ENCODE data around the gene WHRN.

DNA sequence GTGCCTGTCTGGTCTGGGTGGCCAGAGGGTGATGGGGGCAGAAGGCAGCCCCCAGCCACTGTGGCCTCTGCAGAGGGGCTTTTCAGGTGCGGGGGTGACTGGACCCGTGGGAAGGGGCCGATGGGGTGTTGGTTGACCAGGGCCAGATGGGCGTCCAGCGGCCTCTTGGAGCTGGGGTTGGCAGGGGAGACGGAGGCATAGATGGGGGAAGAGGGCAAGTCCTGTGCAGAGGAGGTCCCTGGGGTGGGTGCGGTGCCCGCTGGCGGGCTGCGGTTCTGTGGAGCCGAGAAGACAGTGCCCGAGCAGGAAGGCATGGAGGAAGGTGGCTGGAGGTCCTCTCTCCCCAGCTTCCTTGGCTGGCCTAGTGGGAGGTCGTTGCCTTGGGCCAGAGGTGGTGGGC is 98.8 kb downstream of the WHRN start:
- TF ChIP-seq, protein P1, sequence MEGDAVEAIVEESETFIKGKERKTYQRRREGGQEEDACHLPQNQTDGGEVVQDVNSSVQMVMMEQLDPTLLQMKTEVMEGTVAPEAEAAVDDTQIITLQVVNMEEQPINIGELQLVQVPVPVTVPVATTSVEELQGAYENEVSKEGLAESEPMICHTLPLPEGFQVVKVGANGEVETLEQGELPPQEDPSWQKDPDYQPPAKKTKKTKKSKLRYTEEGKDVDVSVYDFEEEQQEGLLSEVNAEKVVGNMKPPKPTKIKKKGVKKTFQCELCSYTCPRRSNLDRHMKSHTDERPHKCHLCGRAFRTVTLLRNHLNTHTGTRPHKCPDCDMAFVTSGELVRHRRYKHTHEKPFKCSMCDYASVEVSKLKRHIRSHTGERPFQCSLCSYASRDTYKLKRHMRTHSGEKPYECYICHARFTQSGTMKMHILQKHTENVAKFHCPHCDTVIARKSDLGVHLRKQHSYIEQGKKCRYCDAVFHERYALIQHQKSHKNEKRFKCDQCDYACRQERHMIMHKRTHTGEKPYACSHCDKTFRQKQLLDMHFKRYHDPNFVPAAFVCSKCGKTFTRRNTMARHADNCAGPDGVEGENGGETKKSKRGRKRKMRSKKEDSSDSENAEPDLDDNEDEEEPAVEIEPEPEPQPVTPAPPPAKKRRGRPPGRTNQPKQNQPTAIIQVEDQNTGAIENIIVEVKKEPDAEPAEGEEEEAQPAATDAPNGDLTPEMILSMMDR (IDR thresholded peaks at IDR 0.05), result no peak
- no peak for TF ChIP-seq EZH2 (IDR thresholded peaks at IDR 0.05; ENCODE audit: borderline replicate concordance, insufficient read depth, low read depth, low read length, poor library complexity, severe bottlenecking)
